Pancreas (tissue), 10 donors: ENCODE data around the gene C5orf58. TPM values are rescaled to one million over a fixed set of nuclear protein-coding genes. Genes with fewer than 3 reads are reported as not detected.

ENCODE experiments used
- ATAC-seq, 4 donors: fragments of 200-7000 bp; cut with Tn5 transposase; one replicate each; pipeline versions ENCODE4 v1.8.0 to v1.9.1; 2020; ENCODE audit warnings: mild to moderate bottlenecking in 4 of 4, moderate library complexity in 4 of 4
- DNase-seq, 6 donors: peaks; one replicate each; pipeline ENCODE4 v3.0.0-alpha.2; 2020
- FAIRE-seq: peaks from 2 replicates; lab custom pipeline; 2012; peaks lifted over from hg19 to GRCh38; lab: Jason Lieb, UNC
- H3K27ac ChIP-seq, 4 donors: fragments of 200-600 bp; sonication (generic); 1 replicate in 3 of 4; 2 replicates in 1 of 4; pipeline versions ENCODE4 v1.5.0 to v1.8.0; 2020
- H3K27me3 ChIP-seq, 4 donors: fragments of 200-600 bp; one replicate each; pipeline ENCODE4 v1.8.0; 2021
- H3K36me3 ChIP-seq, 3 donors: fragments of 200-600 bp; sonication (generic) in 1 of 3; one replicate each; pipeline versions ENCODE4 v1.5.0 to v1.8.0; 2020 to 2021
- H3K4me1 ChIP-seq, 3 donors: fragments of 200-600 bp; one replicate each; pipeline ENCODE4 v1.8.0; 2021
- H3K4me3 ChIP-seq, 4 donors: fragments of 200-600 bp; sonication (generic) in 2 of 4; one replicate each; pipeline versions ENCODE4 v1.5.0 to v1.8.0; 2020 to 2021
- H3K9me3 ChIP-seq, 4 donors: fragments of 200-600 bp; one replicate each; pipeline ENCODE4 v1.8.0; 2021
- CTCF ChIP-seq, 4 donors: fragments of 200-600 bp; sonication (generic) in 3 of 4; IDR thresholded peaks; one replicate each; pipeline versions ENCODE4 v1.5.0 to v1.8.0; 2021; ENCODE audit warnings: antibody characterized with exemption in 4 of 4
- WGBS, 2 donors: extraction: QIAGEN DNeasy Blood & Tissue Kit; methylation state at CpG; one replicate each; pipeline ENCODE4 v1.1.7; 2013; 5-methylcytosine and 5-hydroxymethylcytosine counted together
- intact Hi-C, 3 donors: fragments of 100-400 bp; cut with DNase I; formaldehyde crosslinking; loops; one replicate each; pipeline versions ENCODE4 v1.11.1 to v1.14.2; 2022
- polyA plus RNA-seq, 2 donors: library from polyadenylated mRNA; stranded (reverse); fragments of 200-250 nt; gene quantifications; one replicate each; pipeline ENCODE4 v1.2.3, GENCODE V29; 2013
- total RNA-seq, 6 donors: library from RNA; stranded (reverse); fragmentation: NEBNext Ultra II Directional in 4 of 6; extraction: Animal tissue kit (Norgen Biotek cat#: 25700) in 4 of 6; gene quantifications; one replicate each; pipeline versions ENCODE4 v1.2.1 to v1.2.4, GENCODE V29; 2021 to 2023
- donor health status: healthy with polysubstance abuse.
- donor health status: DM: no; HTN: no; CAD: no; lungs with moderate emphysema.
- donor health status: DM: no; HTN: no; CAD: no.
- donor health status: control.
- donor health status: control.
- donor health status: Bipolar disorder and iron deficiency.
- donor health status: DM: yes; HTN: yes; CAD: no.
- donor health status: DM: no; HTN: no; CAD: no.
- donor health status: DM: no; HTN: no; CAD: no.
- donor health status: DM: yes; HTN: yes; CAD: no.

C5orf58 gene
- total and polyA plus RNA-seq, 8 donors = 0.21 TPM; not detected in 7

GRCh38 chr5:170261528-170262043 is 28.8 kb downstream of the C5orf58 start:
- WGBS, 2 donors = 69 to 80% methylated on average over 3 of the region's 3 CpGs
- H3K9me3 ChIP-seq = no peaks in the 10 kb centered on the region
- no peak for TF ChIP-seq CTCF (IDR thresholded peaks at IDR 0.05)
- no peak overlapping the region for H3K4me3 ChIP-seq
- ATAC-seq (no peak), DNase-seq (no peak), FAIRE-seq (no peak)
- no peaks in the 10 kb centered on the region for H3K36me3 ChIP-seq
- peaks cover 0 to 9% (median 0%) of the 10 kb centered on the region in 4 donors for H3K27me3 ChIP-seq
- H3K27ac ChIP-seq = no peak overlapping the region
- intact Hi-C loops = no loop called here
- no peaks in the 10 kb centered on the region for H3K4me1 ChIP-seq

- H3K4me3 ChIP-seq = no peak overlapping the region
- ATAC-seq = no peak
- FAIRE-seq = no peak
- H3K4me1 ChIP-seq = no peaks in the 10 kb centered on the region
- H3K36me3 ChIP-seq = no peaks in the 10 kb centered on the region
- 54 to 59% methylated on average over 15 of the region's 15 CpGs for WGBS, 2 donors
- no peak overlapping the region for H3K27ac ChIP-seq
- DNase-seq = no peak
- intact Hi-C loops = no loop called here
- H3K27me3 ChIP-seq = peaks cover 0 to 9% (median 0%) of the 10 kb centered on the region in 4 donors
- no peaks in the 10 kb centered on the region for H3K9me3 ChIP-seq
- no peak for TF ChIP-seq CTCF (IDR thresholded peaks at IDR 0.05)
Observed at GRCh38 chr5:170262061-170263045, 29.6 kb downstream of the C5orf58 start.

- Histone ChIP-seq H3K4me3 (no peak overlapping the region), H3K36me3 (no peaks in the 10 kb centered on the region), H3K27me3 (peaks cover 0 to 9% (median 0%) of the 10 kb centered on the region in 4 donors), H3K9me3 (no peaks in the 10 kb centered on the region), H3K4me1 (peaks cover 0 to 7% (median 0%) of the 10 kb centered on the region in 3 donors), H3K27ac (no peak overlapping the region)
- FAIRE-seq (no peak), ATAC-seq (no peak), DNase-seq (no peak)
- WGBS, 2 donors = 43 to 47% methylated on average over 4 of the region's 4 CpGs
- TF ChIP-seq CTCF (IDR thresholded peaks at IDR 0.05) = no peak
- intact Hi-C loops = no loop called here
Observed at GRCh38 chr5:170263906-170264305, 31.1 kb downstream of the C5orf58 start.

- Histone ChIP-seq H3K36me3 (no peaks in the 10 kb centered on the region), H3K27ac (no peak overlapping the region), H3K27me3 (peaks cover 0 to 9% (median 0%) of the 10 kb centered on the region in 4 donors), H3K9me3 (no peaks in the 10 kb centered on the region), H3K4me1 (peaks cover 0 to 7% (median 0%) of the 10 kb centered on the region in 3 donors), H3K4me3 (no peak overlapping the region)
- TF ChIP-seq CTCF (IDR thresholded peaks at IDR 0.05) = no peak
- 23 to 27% methylated on average over 5 of the region's 5 CpGs for WGBS, 2 donors
- FAIRE-seq = no peak
- ATAC-seq = peak in 3 of 4 donors; percentile 30 to 50 (median 41)
- intact Hi-C loops = no loop called here
- DNase-seq = no peak
Observed at GRCh38 chr5:170265522-170265921, 32.7 kb downstream of the C5orf58 start.
